ENCODE results near the gene FCER2. TPM values are rescaled to one million over a fixed set of nuclear protein-coding genes. Genes with fewer than 3 reads are reported as not detected.
A peak's percentile ranks its signal among the peaks of the same experiment; 100 is the strongest.

FCER2 gene
- total RNA-seq, 2 experiments from 2014 or later: 3.3 to 4.6 TPM

DNA sequence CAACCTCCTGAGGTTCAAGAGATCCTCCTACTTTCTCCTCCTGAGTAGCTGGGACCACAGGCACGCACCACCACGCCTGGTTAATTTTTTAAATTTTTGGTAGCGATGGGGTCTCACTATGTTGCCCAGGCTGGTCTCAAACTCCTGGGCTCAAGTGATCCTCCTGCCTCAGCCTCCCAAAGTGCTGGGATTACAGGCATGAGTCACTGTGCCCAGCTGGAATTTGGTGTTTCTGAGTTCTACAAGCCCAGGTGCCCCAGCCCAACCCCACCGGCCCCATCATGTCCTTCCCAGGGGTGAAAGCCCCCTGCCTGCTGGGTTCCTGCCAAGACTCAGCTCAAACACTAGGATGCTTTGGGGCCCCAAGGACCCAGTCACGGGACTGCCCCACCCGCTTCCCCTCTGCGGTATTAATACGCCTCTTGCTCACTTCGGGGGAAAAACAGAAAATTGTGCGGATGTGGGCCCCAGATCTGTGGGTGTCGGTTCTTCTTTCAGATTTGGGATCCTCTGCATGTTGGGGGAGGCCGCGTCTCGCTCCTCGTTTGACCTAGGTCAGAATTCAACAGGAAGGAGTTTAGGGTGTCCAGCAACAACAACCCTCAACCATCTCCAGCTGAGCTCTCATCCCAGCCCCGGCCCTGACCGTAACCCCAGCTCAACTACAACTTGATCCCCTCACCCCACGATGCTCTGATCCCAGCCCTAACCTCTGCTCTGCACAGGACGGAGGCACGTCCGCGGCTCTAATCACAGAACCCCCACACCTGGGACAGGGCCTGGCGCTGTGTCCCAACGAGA, 3.7 kb upstream of the FCER2 start:
- Histone ChIP-seq H3K79me2 (ENCODE audit: insufficient read depth, low read depth, low read length) (no peaks in the 10 kb centered on the region), H3K4me1 (ENCODE audit: insufficient read depth, low read length, poor library complexity, severe bottlenecking) (peaks cover 75% of the 10 kb centered on the region), H4K20me1 (ENCODE audit: insufficient read depth, low read length) (no peaks in the 10 kb centered on the region), H3K4me2 (ENCODE audit: low read length) (peak overlapping the region; percentile 47), H3K9me3 (ENCODE audit: low read length) (no peaks in the 10 kb centered on the region), H3K4me3 (ENCODE audit: low read depth, low read length, poor library complexity, severe bottlenecking) (peak overlapping the region; percentile 18), H3K9me2 (ENCODE audit: insufficient read depth, low read length) (no peaks in the 10 kb centered on the region), H3K27ac (ENCODE audit: low read depth, low read length, poor library complexity, severe bottlenecking) (peak overlapping the region; percentile 51), H2AFZ (ENCODE audit: low read length) (peak overlapping the region; percentile 33; the same call in 1 of the 2 replicates), H3K36me3 (ENCODE audit: insufficient read depth, low read length) (no peaks in the 10 kb centered on the region)
- no TSS peak for BruUV-seq (replicated peaks)
- ChIA-PET POLR2A (no interaction called here), CTCF (ENCODE audit: unreplicated experiment) (no interaction called here)
- DNase-seq (ENCODE audit: low spot score): peak; percentile 71
- intact Hi-C loops (cut with micrococcal nuclease; ENCODE audit: unreplicated experiment): no loop called here
- TF ChIP-seq EZH2phosphoT487 (IDR thresholded peaks at IDR 0.05; ENCODE audit: borderline replicate concordance, low read depth, low read length): no peak
- TF ChIP-seq, protein P1, sequence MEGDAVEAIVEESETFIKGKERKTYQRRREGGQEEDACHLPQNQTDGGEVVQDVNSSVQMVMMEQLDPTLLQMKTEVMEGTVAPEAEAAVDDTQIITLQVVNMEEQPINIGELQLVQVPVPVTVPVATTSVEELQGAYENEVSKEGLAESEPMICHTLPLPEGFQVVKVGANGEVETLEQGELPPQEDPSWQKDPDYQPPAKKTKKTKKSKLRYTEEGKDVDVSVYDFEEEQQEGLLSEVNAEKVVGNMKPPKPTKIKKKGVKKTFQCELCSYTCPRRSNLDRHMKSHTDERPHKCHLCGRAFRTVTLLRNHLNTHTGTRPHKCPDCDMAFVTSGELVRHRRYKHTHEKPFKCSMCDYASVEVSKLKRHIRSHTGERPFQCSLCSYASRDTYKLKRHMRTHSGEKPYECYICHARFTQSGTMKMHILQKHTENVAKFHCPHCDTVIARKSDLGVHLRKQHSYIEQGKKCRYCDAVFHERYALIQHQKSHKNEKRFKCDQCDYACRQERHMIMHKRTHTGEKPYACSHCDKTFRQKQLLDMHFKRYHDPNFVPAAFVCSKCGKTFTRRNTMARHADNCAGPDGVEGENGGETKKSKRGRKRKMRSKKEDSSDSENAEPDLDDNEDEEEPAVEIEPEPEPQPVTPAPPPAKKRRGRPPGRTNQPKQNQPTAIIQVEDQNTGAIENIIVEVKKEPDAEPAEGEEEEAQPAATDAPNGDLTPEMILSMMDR (conservative IDR thresholded peaks at IDR 0.05; ENCODE audit: low read length): no peak

DNA sequence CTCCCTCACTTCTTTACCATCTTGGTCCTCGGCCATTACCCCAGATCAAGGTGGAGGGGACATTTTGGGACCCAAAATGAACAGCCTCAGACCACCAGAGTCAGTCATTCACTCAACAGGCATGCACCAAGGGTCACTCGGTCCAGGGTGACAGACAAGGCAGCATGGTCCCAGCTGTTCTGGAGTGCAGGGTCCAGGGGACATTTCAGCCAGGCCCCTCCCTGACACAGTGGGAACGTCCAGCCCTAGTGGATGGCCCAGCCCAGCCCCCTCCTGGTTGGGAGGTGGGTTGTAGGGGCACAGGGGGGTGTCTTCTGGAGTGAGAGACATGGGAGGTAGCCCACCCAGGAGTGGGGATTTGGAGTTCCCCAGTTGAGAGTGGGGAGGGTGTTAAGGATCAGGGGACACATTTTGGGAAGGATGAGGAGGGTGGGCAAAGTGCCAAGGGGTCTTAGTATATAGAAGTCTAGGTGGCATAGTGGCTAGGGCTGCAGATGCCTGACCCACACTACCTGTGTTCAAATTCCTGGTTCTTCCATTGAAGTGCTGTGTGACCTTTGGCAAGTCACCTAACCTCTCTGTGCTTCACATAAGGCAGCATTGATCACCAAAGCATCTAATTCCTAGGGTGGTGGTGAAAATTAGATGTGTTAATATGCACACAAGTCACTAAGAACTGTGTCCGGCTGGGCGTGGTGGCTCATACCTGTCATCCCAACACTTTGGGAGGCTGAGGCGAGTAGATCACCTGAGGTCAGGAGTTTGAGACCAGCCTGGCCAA, 2.5 kb upstream of the FCER2 start:
- CTCF ChIA-PET (ENCODE audit: unreplicated experiment): no interaction called here

More for the DNA sequence above, 2.5 kb upstream of the FCER2 start:
- Histone ChIP-seq H3K27ac (ENCODE audit: low read depth, low read length, poor library complexity, severe bottlenecking) (no peak overlapping the region), H3K4me2 (ENCODE audit: low read length) (no peak overlapping the region), H3K9me2 (ENCODE audit: insufficient read depth, low read length) (no peaks in the 10 kb centered on the region), H2AFZ (ENCODE audit: low read length) (no peak overlapping the region), H3K9me3 (ENCODE audit: low read length) (no peaks in the 10 kb centered on the region), H3K4me3 (ENCODE audit: low read depth, low read length, poor library complexity, severe bottlenecking) (no peak overlapping the region), H3K36me3 (ENCODE audit: insufficient read depth, low read length) (no peaks in the 10 kb centered on the region), H3K4me1 (ENCODE audit: insufficient read depth, low read length, poor library complexity, severe bottlenecking) (peaks cover 84% of the 10 kb centered on the region), H4K20me1 (ENCODE audit: insufficient read depth, low read length) (no peaks in the 10 kb centered on the region), H3K79me2 (ENCODE audit: insufficient read depth, low read depth, low read length) (no peaks in the 10 kb centered on the region)
- POLR2A ChIA-PET: no interaction called here
- DNase-seq (ENCODE audit: low spot score): no peak
- intact Hi-C loops (cut with micrococcal nuclease; ENCODE audit: unreplicated experiment): no loop called here
- no TSS peak for BruUV-seq (replicated peaks)
- TF ChIP-seq, protein P1 (conservative IDR thresholded peaks at IDR 0.05; ENCODE audit: low read length): no peak
- TF ChIP-seq EZH2phosphoT487 (IDR thresholded peaks at IDR 0.05; ENCODE audit: borderline replicate concordance, low read depth, low read length): no peak

All from OCI-LY7 (cell line).